Middle frontal gyrus (tissue), 1 donor: ENCODE measurements around the gene ADGRL2.

Experiments used
- DNase-seq: peaks from one replicate; pipeline ENCODE4 v3.0.0-alpha.2; 2015; ENCODE audit warnings: low spot score; ENCODE audit errors: extremely low spot score

Gene ADGRL2

DNA sequence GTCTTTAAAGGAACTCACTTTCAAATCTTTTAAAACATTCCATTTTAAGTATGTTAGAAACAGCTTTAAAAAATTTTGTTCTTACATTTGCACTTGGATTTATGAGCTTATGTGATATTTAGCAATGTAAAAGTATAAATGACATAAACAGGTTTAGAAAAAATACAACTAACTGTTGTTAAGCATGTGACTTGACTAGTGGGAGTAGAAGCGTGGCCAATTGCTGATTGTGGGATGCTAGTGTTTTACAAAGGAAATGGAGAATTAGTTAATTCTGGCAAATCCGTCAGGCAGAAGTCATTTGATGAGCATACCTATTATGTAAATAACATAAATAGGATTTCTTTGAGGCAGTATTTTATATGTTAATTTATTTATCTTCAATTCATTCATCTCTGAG, 175.8 kb downstream of the ADGRL2 start:
- DNase-seq: no peak

- no peak for DNase-seq
Measured at GRCh38 chr1:81978945-81979344, 178.2 kb downstream of the ADGRL2 start.

- DNase-seq: no peak
Measured at GRCh38 chr1:81982523-81982922, 181.8 kb downstream of the ADGRL2 start.

- DNase-seq: no peak
Measured at GRCh38 chr1:81989524-81989923, 188.8 kb downstream of the ADGRL2 start.

DNA sequence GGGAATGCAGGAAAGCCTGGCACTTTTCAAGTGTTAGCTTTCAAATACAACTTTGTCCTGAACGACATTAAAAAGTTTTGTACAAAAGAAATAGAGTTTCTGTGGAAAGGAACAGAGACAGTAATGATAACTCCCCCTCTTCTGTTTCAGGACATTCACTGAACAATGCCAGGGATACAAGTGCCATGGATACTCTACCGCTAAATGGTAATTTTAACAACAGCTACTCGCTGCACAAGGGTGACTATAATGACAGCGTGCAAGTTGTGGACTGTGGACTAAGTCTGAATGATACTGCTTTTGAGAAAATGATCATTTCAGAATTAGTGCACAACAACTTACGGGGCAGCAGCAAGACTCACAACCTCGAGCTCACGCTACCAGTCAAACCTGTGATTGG, 189.5 kb downstream of the ADGRL2 start:
- no peak for DNase-seq

DNA sequence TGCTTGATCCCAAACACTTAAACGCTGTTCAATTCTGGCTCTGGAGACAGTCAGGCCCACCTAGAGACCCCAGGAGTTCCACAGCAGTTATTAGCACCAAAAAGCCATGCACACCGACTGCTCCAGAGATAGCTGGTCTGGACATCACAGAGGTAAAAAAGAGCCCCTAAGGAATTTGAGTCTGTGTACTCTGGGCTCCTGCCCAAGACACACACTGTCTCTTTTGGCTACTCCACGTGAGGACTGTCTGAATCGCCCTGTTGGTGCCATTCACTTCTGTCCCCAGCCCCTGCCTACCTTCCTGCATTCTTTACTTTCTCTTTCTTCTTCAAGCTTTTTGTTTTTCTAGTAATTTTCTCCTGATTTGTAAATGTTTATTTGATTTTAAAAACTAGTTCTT, 197.4 kb downstream of the ADGRL2 start:
- DNase-seq: no peak

GRCh38 chr1:81999364-81999763, 198.6 kb downstream of the ADGRL2 start:
- DNase-seq: no peak

DNA sequence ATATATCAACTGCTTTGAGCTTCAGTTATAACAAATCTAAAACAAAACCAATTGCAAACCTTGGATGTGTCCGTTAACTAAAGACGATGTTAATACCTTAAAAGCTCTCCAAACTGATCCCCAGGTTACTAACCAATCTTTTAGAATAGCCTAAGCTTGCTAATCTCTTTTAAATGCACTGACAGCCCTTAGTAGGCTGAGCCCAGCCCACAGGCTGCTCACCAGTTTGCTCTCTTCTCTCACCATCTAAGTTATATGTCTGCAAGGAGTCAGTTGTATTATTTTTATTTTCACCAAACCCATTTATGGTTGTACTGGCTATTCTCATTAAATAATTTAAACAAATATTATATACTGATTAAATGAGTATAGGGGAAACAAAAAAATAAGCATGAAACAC, 199.5 kb downstream of the ADGRL2 start:
- no peak for DNase-seq

- no peak for DNase-seq
Measured at GRCh38 chr1:82001345-82001744, 200.6 kb downstream of the ADGRL2 start.

DNA sequence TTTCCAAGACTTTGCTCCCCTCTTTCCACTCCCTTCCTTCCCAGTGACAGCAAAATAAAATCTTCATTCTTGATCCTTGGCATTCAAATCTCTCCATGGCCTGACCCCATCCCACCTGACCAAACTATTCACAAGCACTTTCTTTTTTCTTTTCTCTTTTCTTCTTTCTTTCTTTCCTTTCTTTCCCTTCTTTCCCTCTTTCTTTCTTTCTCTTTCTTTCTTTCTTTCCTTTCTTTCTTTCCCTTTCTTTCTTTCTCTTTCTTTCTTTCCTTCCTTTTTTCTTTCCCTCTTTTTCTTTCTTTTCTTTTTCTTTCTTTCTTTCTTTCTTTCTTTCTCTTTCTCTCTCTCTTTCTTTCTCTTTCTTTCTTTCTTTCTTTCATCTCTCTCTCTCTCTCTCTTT, 207.1 kb downstream of the ADGRL2 start:
- DNase-seq: no peak

- no peak for DNase-seq
Measured at GRCh38 chr1:82013702-82014101, 213.0 kb downstream of the ADGRL2 start.

DNA sequence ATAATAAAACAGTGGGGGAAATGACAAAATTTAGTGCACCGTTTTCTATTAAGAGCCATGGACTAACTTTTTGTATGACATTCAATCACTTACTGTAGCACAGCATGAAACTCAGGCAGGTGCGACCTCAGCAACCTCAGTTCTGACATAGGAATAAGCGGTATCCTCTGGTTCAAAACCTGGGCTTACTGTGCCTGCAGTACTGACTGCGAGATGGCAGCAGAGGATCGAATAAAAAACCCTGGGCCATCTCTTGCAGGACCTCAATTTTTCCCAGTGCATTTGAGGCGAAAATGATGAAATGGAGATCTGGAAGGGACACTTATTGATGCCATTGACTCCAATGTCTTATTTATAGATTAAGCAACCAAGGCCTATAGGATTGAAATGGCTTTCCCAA, 214.7 kb downstream of the ADGRL2 start:
- DNase-seq: no peak

DNA sequence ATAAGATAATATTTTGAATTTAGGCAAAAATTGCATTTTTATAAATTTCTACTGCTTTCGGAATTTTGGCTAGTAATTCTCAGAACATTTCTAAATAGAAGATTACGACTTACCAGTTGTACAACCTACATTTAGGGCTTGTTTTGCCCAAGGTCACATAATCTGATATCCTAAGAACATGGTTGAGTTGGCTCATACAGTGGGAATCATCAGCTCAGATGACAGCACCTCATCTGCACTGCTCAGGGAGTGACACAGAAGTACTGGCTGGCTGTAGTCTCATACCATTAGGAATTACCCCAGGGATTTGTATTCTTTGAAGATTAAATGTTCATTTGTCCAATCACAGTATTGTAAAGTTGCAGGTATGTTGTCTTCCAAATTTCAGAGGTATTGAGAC, 217.6 kb downstream of the ADGRL2 start:
- DNase-seq: no peak

DNA sequence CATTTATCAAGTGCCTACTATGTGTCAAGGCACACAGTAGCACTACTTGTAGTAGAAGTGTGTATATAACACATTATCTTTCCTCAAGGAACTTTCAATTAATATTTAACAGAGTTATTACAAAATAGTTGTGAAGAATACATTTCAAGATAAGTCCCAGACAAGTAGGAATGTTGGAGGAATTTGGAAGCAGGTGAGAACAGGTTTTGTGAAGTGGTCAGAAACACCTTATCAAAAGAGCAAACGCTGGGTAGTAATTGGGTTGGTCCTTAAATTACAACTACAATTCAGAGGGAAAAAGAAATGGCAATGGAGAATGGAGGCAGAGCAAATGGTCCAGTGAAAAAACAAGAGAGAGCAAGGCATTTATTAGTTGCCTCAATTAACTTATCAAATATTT, 218.8 kb downstream of the ADGRL2 start:
- no peak for DNase-seq

- no peak for DNase-seq
Measured at GRCh38 chr1:82030830-82031229, 230.1 kb downstream of the ADGRL2 start.

GRCh38 chr1:82032068-82032467, 231.3 kb downstream of the ADGRL2 start:
- no peak for DNase-seq

- DNase-seq: no peak
Measured at GRCh38 chr1:82034812-82035211, 234.1 kb downstream of the ADGRL2 start.
